Kidney tubule cell (primary cell): ENCODE measurements around the gene TNNT3.
"Not testable (repeated sequence)": the region's sequence is repeated elsewhere in the genome, so short reads cannot be mapped to it uniquely, and the experiment has no call there.

Experiments used
- DNase-seq: peaks from one replicate; pipeline ENCODE4 v3.0.0-alpha.2; 2018; ENCODE audit warnings: low spot score

Gene TNNT3

DNA sequence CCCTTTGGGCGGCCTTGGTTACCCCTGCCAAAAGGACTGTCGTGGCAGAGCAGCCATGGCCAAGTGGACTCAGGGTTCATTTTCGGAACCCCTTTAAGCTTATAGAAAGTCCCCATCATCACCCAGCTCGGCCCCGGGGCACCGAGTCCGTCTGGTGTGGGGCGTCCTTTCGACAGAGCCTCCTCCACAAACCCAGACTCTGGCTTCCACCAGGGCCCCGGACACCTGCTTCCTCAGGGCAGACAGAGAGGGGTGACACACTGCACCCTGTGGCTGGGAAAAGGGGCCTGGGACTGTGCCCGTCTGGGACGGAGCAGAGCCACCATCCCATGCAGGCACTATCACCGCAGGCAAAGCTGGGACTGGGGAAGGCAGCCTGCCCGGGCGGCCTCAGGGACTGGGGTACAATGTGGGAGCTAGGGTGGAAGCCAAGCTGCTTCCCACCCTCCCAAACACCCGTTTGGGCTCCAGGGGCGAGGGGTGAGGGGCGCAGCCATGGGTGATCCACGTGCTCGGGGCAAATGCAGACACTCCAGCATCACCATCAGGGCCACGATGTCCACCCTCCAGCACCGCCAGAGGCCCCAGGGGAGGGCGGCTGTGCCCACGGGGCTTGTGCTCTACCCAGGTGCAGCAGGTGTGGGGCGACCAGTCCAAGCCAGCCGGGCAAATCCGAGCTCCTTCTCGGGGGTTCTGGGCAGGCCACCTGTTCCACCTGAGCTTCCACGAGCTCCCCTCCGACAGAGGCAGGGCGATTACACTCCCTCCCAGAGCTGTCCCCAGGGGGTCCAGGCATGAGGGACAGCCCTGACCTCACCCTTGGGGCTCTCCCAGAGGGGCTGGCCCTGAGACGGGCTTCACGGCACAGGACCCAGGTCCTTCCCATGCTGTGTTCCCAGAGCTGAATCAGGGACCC, 15.9 kb downstream of the TNNT3 start:
- no peak for DNase-seq

DNA sequence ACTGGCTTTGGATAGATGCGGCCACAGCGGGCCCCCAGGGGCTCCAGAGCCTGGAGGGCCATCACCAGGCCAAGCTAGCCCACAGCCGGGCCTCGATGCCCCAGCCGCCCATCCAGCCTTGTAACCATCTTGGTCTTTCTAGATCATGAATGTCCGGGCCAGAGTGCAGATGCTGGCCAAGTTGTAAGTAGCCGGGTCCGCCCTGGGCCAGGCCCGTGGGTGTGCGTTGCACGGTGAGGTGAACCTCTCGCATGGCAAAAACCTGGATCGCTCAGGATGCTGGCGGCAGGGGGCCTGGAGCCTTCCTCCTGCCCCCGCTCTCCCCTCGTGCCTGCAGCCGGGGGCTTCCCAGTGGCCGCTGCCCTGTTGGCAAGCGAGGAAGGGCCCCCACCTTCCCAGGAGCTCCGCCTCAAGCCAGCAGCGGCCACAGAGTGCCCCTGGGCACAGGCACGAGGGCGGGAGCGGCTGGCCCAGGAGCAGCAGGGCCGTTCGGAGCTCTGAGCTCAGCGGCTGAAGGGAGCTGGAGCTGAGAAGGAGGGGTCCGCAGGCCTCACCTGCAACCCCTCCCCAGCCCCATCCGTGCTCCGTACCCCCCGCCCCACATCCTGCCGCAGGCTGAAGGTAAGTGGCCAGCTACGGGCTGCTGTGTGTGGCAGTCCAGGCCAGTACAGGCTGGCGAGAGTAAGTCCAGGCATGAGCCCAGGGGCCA, 16.7 kb downstream of the TNNT3 start:
- DNase-seq: no peak

DNA sequence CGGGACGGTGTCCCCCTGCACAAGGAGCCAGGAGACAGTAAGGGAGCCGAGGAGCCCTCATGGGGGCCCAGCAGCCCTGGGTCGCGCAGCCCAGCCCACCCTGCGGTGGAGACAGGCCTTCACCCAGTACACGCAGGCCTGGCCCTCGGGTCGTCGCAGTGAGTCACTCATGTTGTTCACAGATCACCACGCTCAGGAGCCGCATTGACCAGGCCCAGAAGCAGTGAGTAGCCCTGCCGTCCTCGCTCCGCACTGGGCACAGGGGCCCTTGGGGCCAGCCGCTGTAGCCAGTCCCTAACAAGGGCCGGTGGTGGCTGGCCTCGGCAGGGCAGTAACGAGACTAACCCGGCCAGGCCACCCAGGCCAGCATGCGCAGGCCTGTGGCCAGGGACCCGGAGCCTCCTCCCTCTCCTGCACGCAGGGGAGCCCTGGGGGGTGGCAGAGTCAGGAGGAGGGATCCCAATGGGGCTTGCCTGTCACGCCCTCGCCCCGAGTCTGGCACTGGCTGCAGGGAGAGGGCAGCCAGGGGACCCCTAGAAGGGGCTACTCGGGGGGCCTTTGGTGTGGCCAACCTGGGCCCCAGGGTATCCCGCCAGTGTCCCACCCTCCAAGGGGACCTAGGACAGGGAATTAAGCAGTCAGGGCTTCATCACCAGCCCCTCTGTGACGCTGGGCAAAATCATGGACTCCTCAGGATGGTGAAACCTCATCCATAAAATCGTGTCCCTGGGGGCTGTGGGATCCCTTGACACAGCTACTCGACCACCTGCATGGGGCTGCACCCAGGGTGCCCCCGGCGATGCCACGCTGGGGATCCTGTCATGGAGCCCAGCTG, 17.5 kb downstream of the TNNT3 start:
- DNase-seq: no peak

DNA sequence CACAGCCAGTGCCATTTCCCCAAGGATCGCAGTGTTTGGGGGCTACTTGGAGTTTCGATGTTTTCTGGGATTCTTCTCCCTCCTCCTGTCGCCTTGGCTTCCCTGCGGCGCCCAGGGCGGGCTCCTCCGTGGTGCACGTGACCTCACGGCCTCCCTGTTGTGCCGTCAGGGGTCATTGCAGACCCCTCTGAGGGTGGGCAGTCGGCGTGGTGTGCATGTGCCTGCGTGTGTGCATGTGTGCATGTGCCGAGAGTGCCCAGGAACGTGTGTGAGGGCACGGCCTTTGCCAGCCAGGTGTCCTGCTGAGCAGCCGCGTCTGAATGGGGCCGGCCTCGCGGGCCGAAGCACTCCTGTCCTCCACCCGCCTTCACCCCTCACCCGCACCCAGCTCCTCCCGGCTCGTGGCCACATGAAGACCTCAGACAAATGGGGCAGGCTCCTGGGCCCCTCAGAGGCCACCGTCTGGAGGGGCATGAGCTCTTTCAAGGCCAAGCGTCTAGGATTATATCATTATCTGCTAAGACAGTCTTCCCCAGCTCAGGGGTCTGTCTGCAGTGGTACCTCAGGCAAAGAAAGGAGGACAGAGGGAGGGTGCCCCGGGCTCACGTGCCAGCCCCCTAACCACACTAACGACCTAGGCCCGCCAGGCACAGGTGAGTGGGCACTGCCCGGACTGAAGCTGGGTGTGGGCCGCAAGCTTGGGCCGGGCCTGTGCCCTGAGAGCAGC, 18.3 kb downstream of the TNNT3 start:
- no peak for DNase-seq

DNA sequence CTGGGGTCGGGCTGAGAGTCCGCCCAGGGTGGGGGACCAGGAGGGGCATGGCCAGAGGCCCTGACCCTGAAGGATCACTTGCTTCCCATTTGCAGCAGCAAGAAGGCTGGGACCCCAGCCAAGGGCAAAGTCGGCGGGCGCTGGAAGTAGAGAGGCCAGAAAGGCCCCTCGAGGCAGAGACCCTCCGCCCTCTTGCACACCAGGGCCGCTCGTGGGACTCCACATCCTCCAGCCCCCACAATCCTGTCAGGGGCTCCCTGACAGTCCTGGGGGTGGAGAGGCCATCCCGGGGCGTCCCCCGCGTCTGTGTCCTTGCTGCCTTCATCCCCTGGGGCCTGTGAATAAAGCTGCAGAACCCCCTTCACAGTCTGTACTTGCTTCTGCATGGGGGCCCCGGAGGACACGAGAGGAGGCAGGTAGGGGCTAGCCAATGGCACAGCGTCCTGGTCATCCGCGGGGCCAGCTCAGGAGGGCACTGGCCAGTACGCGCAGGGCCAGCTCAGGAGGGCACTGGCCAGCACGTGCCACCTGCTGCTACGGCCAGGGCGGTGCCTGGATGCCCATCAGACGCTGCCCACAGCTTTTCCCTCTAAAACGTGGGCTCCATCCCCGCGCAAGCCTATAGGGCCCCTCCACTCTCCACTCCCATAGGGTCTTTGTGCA, 19.0 kb downstream of the TNNT3 start:
- DNase-seq: no peak

DNA sequence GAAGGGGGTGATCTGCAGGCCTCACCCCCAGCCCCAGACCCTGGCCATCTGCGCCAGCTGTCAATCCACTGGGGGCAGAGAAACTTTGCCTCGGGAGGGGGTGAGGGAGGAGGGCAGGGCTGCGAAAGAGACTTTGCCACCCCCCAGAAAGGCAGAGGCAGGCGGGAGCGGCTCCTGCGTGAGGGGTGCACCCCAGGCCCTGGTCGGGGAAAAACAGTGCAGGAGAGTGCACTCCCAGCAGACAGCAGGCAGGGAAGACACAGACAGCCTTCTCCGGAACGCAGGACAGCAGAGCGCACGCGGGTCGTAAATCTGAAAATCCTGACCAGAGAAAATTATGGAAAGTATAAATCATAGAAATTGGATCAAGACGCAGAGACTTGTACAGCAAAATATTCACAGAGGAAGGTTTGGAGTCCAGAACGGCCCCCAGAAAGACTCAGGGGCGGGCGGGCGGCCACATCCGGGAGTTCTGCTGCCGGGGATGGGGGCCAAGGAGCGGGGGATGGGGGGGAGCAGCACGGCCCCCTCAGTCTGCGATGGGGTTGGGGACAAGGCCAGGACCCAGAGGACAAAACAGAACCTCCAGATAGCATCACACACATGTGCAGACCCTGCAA, 19.6 kb downstream of the TNNT3 start:
- no peak for DNase-seq

DNA sequence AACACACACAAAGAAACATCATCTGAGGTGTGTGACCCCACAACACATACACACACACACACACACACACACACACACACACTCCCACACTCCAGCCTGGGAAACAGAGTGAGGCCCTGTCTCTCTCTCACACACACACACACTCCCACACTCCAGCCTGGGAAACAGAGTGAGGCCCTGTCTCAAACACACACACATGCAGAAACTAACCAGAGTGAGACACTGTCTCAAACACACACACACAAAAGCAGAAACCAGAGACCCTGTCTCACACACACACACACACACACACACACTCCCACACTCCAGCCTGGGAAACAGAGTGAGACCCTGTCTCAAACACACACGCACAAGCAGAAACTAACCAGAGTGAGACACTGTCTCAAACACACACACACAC, 20.3 kb downstream of the TNNT3 start:
- DNase-seq: not testable (repeated sequence)

DNA sequence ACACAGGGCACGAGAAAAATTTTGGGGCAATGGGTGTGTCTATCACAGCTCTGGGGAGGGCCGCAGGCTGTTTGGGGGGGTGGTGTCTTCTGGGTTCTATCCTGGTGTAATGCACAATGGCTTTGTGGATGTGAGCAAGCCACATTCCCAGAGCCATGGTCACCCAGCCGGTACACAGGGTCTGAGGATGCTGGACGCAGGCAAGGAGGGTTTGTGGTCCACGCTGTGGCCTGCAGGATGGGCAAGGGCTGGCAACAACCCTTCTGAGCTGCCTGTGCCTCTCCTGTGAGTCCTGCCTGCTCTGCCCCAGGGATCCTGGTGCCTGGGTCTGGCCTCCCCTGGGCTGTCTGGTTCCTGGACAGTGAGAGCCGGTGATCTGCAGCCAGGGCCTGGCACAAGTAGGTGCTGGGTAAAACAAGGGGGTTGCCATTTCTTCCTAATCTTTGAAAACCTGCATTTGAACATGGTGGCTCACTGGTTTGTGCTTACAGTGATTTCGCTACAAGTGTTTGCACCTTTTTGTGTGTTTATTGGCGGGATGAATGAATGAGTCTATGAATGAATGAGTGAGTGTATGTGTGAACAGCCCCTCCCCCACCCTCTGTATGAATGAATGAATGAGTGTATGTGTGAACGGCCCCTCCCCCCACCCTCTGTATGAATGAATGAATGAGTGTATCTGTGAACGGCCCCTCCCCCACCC, 23.2 kb downstream of the TNNT3 start:
- no peak for DNase-seq

DNA sequence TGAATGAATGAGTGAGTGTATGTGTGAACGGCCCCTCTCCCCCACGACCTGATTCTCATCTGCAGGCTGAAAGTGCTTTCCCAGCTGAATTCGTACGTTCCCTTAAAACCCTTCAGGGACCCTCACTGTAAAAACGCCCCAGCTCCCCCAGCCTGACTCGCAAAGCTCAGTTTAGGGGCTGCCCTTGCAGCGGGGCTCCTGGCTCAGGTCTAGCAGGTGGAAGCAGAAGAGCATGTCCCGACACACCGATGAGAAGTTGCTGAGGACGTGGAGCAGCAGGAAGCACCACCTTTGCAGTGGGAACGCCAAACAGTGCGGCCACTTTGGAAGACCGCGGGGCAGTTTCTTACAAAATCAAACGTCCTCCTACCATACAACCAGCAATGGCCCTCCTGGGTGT, 24.1 kb downstream of the TNNT3 start:
- DNase-seq: no peak

DNA sequence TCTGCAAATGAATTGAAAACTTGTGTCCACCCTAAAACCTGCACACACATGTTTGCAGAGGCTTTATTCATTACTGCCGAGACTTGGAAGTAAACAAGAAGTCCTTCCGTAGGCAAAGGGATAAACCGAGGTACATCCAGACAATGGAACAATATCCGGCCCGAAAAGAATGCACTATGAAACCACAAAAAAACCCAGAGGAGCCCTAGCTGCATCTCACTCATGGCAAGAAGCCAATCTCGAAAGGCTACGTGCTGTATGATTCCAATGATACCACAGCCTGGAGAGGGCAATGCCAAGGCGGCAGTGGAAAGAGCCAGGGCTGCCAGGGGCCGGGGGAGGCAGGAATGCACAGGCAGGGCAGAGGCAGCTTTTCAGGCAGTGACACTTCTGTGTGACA, 24.5 kb downstream of the TNNT3 start:
- DNase-seq: no peak

DNA sequence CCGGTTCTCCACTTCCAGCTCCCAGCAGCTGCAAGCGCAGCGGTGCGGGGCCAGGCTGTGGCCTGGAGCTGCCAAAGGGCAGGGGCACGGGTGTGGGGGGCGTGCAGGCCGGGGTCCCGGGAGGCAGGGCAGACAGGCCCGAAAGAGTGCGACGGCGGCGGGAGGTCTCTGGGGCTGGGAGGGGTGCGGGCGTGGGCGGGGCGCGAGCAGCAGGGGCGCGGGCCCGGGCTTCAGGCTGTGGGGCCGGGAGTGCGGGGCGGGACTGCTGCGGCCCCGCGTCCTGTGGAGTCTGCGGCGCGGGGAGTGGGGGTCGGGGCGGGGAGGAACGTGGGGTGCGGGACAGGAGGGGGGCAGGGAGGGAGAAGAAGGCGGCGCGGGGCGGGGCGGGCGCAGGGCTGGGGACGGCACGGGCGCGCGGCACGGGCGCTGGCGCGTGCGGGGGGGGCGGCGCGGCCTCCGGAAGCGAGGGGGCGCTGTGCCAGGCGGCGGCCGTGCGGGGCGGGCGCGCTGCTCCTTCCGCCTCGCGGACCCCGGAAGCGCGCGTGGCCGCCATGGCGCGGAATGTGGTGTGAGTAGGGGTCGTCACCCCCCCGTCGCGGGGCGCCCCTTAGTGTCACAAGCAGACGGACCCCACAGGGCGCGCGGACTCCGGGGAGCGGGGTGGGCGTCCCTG, 27.4 kb downstream of the TNNT3 start, which contains the start of gene MRPL23:
TSS of gene MRPL23 (plus strand) at position 521 of the 673 bp plus-strand sequence. CDS start at position 552, 31 bp downstream.
- DNase-seq: no peak

DNA sequence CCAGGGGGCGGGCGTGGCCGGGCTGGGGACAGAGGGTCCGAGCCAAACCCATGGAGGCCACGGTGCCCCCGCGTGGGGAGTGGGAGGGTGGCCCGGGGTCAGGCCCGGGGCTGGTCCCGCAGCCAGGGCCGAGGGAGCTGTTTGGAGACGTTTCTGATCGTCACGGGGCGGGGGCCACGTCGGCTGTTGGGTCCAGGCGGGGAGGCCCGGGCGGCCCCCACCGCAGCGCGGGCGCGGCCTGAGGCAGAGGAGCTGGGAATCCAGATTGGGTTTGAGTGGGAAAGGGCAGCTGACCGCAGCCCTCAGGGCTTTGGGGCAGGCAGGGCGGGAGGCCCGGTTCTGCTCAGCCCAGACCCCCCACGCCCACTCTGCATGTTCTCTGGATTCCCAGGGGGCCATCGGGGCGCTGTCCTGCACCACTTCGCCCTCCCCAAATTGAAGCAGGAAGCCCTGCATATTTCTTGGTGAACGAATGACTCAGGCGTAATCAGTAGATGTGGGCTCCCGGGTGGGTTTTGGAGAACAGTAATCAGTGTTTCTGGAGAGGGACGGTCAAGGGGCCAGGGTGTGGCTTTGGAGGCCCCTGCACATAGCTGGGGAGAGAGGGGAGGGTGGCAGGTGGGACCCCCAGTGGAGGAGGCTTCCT, 28.2 kb downstream of the TNNT3 start:
- no peak for DNase-seq

DNA sequence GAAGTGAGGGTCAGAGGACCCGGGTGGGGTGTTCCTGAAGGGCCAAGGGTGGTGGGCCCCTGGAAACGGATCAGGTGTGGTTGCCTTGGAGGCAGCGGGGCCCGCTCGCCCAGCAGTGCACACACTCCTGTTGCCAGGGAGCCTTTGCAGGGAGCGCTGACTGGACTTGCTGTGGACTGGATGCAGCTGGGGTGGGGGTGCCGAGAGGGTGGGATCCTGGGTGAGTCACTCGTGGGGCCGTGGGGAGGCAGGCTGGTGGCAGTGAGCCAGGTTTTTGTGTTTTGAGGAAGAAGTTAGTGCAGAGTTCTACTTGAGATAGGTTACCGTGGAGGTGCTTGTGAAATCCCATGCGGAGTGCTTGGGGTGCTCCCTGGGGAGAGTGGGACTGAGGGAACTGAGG, 28.9 kb downstream of the TNNT3 start:
- no peak for DNase-seq

DNA sequence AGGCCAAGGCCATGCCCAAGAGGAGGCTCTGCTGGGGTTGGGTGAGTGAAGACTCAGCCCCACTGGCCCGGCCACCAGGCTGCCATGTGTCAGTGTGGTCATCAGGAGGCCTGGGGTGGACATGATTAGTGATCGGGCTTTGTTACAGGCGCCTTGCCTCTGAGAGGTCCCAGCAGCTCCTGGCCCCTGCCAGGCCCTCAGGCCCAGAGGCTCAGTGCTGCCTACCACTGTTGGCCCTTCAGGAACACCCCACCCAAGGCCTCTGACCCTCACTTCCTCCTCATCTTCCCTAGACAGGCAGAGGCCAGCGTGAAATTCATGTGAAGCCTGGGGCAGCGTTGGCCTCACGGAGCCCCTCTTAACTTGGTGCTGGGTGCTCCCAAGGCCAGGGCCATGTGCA, 29.8 kb downstream of the TNNT3 start:
- no peak for DNase-seq

DNA sequence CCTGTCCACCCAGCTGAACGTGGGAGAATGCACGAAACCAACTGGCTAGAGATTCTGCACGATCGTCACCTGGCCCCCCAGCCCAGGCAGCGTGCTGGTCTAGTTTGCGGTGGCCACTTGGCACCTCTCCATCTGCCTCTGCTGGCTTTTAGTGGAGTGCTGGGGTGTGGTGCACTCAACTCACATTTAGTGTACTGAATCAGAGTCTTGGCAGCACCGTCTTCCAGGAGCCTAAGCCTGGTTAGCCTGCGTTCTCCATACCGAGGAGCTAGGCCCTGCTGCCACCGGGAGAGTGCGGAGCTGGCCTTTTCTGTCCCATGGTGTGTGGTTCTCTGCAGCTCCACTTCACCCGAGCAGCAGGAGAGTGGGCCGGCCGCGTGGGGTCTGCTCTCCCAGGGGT, 30.4 kb downstream of the TNNT3 start:
- no peak for DNase-seq

DNA sequence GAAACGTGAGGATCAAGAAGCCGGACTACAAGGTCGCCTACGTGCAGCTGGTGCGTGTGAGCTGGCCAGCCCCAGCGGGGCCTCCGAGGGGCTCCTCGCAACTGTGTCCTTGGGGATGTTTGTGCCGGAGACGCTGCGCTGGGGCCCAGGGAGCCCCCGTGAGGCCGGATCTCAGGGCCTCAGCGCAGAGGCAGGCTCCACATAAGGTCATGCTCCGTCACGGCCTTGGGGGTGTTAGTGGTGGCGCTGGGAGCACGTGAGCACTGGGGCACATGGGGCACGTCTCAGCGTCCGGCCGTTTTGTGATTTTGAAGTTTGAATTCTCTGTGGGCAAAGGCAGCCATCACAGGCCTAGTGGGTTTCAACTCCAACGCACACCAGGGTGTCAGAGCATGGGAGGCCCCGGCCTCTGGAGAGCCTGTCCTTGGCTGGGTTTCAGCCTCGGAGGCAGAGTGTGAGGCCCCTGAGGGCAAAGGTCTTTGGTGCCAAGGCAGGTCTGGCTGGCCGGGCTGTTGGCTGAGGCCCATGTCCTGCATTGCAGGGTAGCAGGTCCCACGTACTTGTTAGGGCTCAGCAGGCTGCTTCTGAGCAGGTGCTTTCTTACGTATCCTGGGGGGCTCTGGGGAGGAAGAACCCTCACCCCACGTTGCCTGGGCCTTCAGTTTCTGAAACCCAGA, 33.4 kb downstream of the TNNT3 start:
- no peak for DNase-seq

DNA sequence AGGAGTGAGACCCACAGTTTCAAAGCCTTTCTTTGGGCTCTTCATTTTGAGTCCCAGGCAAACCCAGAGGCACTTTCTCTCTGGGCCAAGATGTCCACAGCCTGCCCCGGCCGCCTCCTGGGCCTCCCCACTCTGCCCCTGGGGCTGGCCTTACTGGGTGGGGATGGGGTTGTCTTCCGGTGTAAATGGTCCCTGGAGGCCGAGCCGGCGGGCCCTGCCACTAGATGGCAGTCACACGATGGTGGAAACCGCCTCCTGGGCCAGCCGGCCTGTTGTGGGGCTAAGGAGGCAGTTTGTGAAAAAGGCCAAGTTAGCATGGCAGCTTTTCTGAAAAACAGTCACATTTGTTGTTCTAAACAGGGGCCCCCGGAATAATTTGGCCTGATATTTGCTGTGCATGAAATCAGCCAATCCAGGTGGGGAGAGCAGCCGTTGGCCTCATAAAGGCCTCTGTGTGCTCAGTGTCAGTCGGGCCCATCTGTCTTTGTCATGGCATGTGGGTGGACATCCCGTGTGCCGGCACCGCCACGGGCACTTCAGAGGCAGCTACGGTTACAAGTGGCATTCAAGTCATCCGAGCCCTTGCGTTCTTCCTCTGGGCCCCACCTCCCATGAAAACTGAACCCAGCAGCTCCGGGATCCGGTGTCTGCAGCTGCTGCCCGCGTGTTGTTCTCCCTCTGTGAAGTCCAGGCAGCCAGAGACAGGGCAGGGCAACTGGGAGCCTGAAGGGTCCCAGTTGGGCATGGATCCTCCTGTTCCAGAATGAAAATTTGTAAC, 34.2 kb downstream of the TNNT3 start:
- DNase-seq: no peak

DNA sequence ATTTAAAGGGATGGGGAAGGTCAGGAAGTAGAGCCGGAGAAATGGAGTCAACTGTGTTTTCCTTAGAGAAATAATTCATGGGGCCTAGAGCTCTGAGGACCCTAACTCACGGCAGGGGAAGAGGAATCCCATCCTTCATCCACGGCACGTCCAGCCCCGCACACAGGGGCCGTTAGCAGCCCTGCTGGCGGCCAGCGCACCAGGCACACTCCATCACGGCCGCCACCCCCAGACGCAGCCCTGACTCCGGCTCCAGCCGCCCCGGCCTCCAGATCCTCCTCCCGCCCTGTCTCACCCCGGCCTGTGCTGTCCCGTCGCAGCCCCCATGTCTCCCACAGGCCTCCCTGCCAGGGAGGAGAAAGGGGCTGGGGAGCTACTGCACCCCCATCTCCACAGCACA, 38.9 kb downstream of the TNNT3 start:
- no peak for DNase-seq
